Measurements from ENCODE around the gene RPL12. TPM values are rescaled to one million over a fixed set of nuclear protein-coding genes. Genes with fewer than 3 reads are reported as not detected.

Gene RPL12
- total RNA-seq = 1,953 TPM

GRCh38 chr9:127450830-127451607 lies at the start of gene RPL12, which contains the start of gene LRSAM1:
Gene RPL12, minus strand, starts transcription at chr9:127451406. Its CDS starts 89 bp downstream, at chr9:127451317.
Gene LRSAM1, plus strand, starts transcription at chr9:127451510. Its CDS starts 3,018 bp downstream, at chr9:127454528.
- DNase-seq (ENCODE audit: low spot score) = peak; percentile 99

- no peak for DNase-seq (ENCODE audit: low spot score)
These were observed 49.7 kb upstream of the RPL12 start for GRCh38 chr9:127500862-127501261.

DNA sequence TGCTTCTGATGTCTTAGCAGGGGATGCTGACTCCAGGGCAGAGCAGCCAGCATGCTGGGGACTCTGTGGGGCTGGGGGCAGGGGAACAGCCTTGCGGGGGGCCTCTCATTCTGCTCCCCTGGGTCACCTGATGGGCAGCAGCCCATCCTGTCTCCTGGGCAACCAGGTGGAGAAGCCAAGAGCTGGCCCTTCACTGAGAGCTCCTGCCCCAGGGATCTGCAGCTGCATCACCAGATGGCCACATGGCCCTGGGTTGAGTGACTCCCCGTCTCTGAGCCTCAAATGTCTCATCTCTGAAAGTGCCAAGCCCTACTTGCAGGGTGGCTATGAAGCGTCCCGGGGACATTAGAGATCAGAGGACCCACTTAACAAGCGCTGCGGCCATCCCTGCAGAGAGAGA lies 49.2 kb upstream of the RPL12 start:
- no peak for DNase-seq (ENCODE audit: low spot score)

- peak; percentile 68 for DNase-seq (ENCODE audit: low spot score)
These were observed 47.1 kb upstream of the RPL12 start for GRCh38 chr9:127498298-127498697.

- DNase-seq (ENCODE audit: low spot score) = no peak
These were observed 46.6 kb upstream of the RPL12 start for GRCh38 chr9:127497656-127498290.

- no peak for DNase-seq (ENCODE audit: low spot score)
These were observed 45.8 kb upstream of the RPL12 start for GRCh38 chr9:127496974-127497373.

- no peak for DNase-seq (ENCODE audit: low spot score)
These were observed 44.8 kb upstream of the RPL12 start for GRCh38 chr9:127495884-127496555.

GRCh38 chr9:127494304-127494702 lies 43.1 kb upstream of the RPL12 start:
- no peak for DNase-seq (ENCODE audit: low spot score)

- DNase-seq (ENCODE audit: low spot score) = no peak
These were observed 42.5 kb upstream of the RPL12 start for GRCh38 chr9:127493592-127494303.

DNA sequence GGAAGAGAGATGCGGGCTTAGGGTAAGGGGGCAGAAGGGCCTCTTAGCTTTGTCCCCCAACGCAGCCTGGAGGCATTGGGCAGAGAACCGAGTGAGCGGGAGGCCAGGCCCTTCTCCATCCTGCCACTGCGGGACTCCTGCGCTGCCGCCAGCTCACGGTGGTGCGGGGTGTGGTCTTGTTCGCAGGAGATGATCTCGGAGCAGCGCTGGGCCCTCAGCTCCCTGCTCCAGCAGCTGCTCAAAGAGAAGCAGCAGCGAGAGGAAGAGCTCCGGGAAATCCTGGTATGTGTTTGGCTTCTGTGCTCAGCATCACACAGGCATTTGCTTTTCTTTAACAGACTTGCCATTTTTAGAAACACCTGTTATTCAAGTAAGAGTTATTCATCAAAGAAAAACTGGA lies 41.4 kb upstream of the RPL12 start:
- no peak for DNase-seq (ENCODE audit: low spot score)

DNA sequence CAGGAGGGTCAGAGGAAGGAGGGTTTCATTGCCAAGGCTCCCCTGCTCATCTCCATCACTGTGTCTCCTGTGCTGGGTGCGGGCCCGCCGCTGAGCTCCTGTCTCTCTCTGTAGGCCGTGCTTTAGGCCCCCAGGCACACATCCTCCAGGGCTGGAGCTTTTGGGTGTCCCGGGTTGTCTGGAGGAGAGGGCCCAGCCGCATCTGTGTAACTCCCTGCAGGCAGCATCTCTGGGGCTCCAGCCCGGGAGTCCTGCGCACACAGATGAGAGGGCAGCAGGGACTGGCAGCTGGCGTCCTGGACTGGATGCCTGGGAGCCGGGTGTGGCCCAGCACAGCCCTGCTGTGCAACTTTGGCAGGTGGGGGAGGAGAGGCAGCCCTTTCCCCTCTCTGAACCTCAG lies 40.3 kb upstream of the RPL12 start:
- DNase-seq (ENCODE audit: low spot score) = no peak

DNA sequence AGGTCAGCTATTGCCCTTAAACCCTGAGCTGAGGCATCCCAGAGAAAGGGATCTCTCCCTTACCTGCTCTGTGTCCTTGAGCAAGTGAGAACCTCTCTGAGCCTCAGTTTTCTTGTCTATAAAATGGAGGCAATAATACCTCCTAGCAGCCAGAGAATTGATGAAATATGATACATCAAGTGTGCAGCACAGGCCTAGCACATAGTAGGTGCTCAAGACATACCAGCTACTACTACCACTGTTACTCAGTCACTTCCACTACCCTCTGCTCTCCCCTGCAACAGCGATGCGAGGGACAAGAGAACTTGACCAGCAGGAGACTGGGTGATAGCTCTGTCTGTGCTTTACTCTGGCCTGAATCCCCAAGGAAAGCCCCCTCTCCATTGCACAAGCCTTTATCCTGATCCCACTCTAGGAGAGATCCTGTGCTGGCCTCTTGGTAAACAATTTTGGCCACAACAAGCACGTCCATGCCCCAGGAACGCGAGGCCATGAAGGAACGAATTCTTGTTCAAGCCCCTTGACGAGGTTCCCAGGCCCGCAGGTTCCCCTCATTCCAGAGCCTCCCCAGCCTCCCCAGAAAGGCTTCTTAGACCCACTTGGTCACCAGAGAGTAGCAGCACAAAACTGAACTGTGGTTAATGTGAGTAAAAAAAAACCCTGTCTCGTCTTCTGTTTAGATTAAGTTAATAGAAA lies 39.5 kb upstream of the RPL12 start:
- DNase-seq (ENCODE audit: low spot score) = no peak

- DNase-seq (ENCODE audit: low spot score) = no peak
These were observed 38.4 kb upstream of the RPL12 start for GRCh38 chr9:127489471-127490115.

- DNase-seq (ENCODE audit: low spot score) = no peak
These were observed 37.7 kb upstream of the RPL12 start for GRCh38 chr9:127488946-127489345.

DNA sequence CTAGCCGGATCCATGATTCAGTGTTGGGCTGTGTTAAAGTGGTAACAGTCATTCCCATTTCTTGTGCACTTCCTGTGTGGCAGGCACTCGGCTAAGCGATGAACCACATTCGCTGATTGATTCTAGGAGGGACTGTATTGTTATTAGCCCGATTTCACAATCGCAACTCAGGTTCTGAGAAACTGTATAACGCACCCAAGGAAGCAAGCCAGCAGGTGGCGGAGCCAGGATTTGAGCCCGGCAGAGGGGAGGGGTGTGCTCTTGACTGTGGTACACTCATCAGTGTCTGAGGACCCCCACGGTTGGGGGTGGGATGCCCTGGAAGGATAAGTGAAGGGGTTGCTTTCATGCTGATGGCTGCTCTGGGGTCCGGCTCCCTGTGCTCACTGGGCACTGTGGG lies 34.8 kb upstream of the RPL12 start:
- no peak for DNase-seq (ENCODE audit: low spot score)

- no peak for DNase-seq (ENCODE audit: low spot score)
These were observed 31.5 kb upstream of the RPL12 start for GRCh38 chr9:127482662-127483061.

DNA sequence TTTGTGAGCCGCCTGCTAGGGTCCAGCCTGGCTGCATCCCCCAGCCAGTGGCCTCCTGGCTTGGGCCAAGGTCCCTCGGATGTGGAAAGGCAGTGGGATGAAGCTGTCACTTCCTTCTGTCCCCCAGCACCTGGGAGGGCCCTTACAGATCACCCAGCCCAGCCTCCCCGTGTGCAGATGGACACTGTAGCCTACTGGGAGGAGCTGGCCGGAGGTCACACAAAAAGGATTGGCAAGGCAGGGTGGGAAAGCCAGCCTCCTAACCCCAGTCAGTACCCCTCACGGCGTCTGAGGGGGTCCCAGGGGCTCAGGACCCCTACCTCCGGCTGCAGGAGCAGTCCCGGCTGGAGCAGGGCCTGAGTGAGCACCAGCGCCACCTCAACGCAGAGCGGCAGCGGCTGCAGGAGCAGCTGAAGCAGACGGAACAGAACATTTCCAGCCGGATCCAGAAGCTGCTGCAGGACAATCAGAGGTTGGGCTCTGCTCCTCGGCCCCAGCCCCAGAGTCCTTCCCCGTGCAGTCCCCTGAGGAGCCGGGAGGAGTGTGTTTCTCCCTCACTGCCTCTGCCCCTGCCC lies 28.4 kb upstream of the RPL12 start:
- no peak for DNase-seq (ENCODE audit: low spot score)

GRCh38 chr9:127474592-127474991 lies 23.4 kb upstream of the RPL12 start:
- DNase-seq (ENCODE audit: low spot score) = no peak

DNA sequence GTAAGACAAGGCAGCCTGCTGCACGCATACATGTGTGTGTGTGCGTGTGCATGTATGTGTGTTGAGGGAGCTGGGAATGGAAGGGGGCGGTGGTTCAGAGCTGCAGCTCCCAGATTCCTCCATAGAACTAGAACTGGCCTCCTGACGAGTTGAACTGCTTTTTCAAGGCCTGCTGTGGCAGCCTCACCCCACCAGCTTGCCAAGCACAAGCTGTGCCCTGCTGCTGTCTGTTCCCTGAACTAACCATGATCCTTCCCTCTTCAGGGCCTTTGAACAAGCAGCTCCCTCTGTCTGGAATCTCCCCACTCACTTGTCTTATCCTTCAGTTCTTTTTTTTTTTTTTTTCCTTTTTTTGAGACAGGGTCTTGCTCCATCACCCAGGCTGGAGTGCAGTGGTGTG lies 22.7 kb upstream of the RPL12 start:
- no peak for DNase-seq (ENCODE audit: low spot score)

DNA sequence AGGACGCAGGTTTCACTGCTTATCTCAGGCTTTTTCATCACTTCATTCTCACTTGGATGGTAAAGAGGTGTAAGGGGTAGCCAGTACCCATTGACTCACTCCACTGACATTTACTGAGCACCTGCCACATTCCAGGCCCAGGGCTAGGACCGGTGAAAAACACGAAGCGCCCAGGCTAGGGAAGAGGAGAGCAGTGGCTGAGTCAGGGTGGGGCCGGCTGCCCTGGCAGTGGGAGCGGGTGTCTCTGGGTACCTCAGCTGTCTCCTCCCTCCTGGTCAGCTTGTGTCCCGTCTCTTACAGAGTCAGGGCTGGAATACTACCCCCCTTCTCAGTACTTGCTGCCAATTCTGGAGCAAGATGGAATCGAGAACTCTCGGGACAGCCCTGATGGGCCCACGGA lies 22.3 kb upstream of the RPL12 start:
- no peak for DNase-seq (ENCODE audit: low spot score)

DNA sequence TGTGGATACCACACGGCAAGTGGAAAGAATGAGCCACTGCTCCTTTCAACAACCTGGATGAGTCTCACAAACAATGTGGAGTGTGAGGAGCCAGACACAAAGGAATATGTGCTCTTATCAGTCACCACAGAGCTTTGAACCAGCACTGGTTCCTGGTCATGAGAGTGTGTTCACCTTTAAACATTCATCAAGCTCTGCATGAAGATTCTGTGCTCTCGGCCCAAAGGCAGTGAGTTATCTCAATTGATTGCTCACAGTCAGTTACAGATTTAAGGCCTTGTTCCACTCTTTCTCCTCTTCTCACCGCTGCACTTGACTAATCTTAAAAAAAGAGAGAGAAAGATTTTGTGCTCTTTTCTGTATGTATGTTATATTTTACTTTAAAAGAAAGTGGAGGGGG lies 19.5 kb upstream of the RPL12 start:
- DNase-seq (ENCODE audit: low spot score) = no peak

All from ureter (tissue), 1 donor.